H9 (cell line): Measurements from ENCODE around the gene APBB2. TPM values are rescaled to one million over a fixed set of nuclear protein-coding genes. Genes with fewer than 3 reads are reported as not detected.
A peak's percentile ranks its signal among the peaks of the same experiment; 100 is the strongest.

Experiments used
- DNase-seq: peaks from one replicate; pipeline ENCODE4 v3.0.0-alpha.2; 2017
- H2AFZ ChIP-seq: one replicate; pipeline ENCODE4 v1.6.1; 2013; ENCODE audit warnings: mild to moderate bottlenecking, low read length, control low read depth, moderate library complexity
- H2AK5ac ChIP-seq: 2 replicates; pipeline ENCODE4 v1.6.1; 2013; ENCODE audit warnings: low read length, control low read depth, mixed read lengths; ENCODE audit not compliant: insufficient read length
- H2BK120ac ChIP-seq: one replicate; pipeline ENCODE4 v1.6.1; 2013; ENCODE audit warnings: low read depth, mild to moderate bottlenecking, low read length, control low read depth, inconsistent platforms; ENCODE audit not compliant: poor library complexity, severe bottlenecking
- H2BK12ac ChIP-seq: 2 replicates; pipeline ENCODE4 v1.6.1; 2013; ENCODE audit warnings: low read length, control low read depth, mixed read lengths, low read depth; ENCODE audit not compliant: insufficient read length
- H2BK15ac ChIP-seq: 2 replicates; pipeline ENCODE4 v1.6.1; 2013; ENCODE audit warnings: low read depth, low read length, control low read depth
- H2BK20ac ChIP-seq: one replicate; pipeline ENCODE4 v1.6.1; 2013; ENCODE audit warnings: low read depth, mild to moderate bottlenecking, low read length, control low read depth, inconsistent platforms; ENCODE audit not compliant: poor library complexity, severe bottlenecking
- H2BK5ac ChIP-seq: 2 replicates; pipeline ENCODE4 v1.6.1; 2013; ENCODE audit warnings: low read length, control low read depth, mixed read lengths; ENCODE audit not compliant: insufficient read length
- H3K14ac ChIP-seq: 2 replicates; pipeline ENCODE4 v1.6.1; 2013; ENCODE audit warnings: low read length, control low read depth; ENCODE audit not compliant: insufficient read depth
- H3K18ac ChIP-seq: 2 replicates; pipeline ENCODE4 v1.6.1; 2013; ENCODE audit warnings: low read depth, mild to moderate bottlenecking, mixed read lengths, low read length, control low read depth; ENCODE audit not compliant: insufficient read length
- H3K23ac ChIP-seq: 2 replicates; pipeline ENCODE4 v1.6.1; 2013; ENCODE audit warnings: low read length, control low read depth, mixed read lengths, low read depth; ENCODE audit not compliant: insufficient read length
- H3K23me2 ChIP-seq: 2 replicates; pipeline ENCODE4 v1.6.1; 2013; ENCODE audit warnings: low read depth, mild to moderate bottlenecking, mixed read lengths, low read length, control low read depth; ENCODE audit not compliant: insufficient read length, poor library complexity, severe bottlenecking
- H3K27ac ChIP-seq: 2 replicates; pipeline ENCODE4 v1.5.1; 2013; ENCODE audit warnings: low read length, control low read depth, mixed read lengths, low read depth; ENCODE audit not compliant: insufficient read length
- H3K27me3 ChIP-seq: 2 replicates; pipeline ENCODE4 v1.6.1; 2013; ENCODE audit warnings: low read length, control low read depth, inconsistent platforms; ENCODE audit not compliant: insufficient read depth
- H3K4ac ChIP-seq: 2 replicates; pipeline ENCODE4 v1.6.1; 2013; ENCODE audit warnings: low read depth, mild to moderate bottlenecking, control low read depth, inconsistent platforms, low read length, moderate library complexity
- H3K4me1 ChIP-seq: 2 replicates; pipeline ENCODE4 v1.6.1; 2013; ENCODE audit warnings: low read length, control low read depth, inconsistent platforms; ENCODE audit not compliant: insufficient read depth
- H3K4me2 ChIP-seq: 2 replicates; pipeline ENCODE4 v1.6.1; 2013; ENCODE audit warnings: low read length, control low read depth, mixed read lengths; ENCODE audit not compliant: insufficient read length, insufficient read depth
- H3K56ac ChIP-seq: 2 replicates; pipeline ENCODE4 v1.6.1; 2013; ENCODE audit warnings: low read depth, mild to moderate bottlenecking, mixed read lengths, low read length, control low read depth; ENCODE audit not compliant: insufficient read length
- H3K79me1 ChIP-seq: 2 replicates; pipeline ENCODE4 v1.6.1; 2013; ENCODE audit warnings: low read depth, mild to moderate bottlenecking, moderate library complexity, low read length, control low read depth, inconsistent platforms; ENCODE audit not compliant: insufficient read depth, poor library complexity, severe bottlenecking
- H3K79me2 ChIP-seq: 2 replicates; pipeline ENCODE4 v1.6.1; 2013; ENCODE audit warnings: low read length, control low read depth, inconsistent platforms; ENCODE audit not compliant: insufficient read depth
- H3K9ac ChIP-seq: 2 replicates; pipeline ENCODE4 v1.6.1; 2013; ENCODE audit warnings: low read length, control low read depth, mixed read lengths; ENCODE audit not compliant: insufficient read length; ENCODE audit errors: extremely low read depth
- H3K9me3 ChIP-seq: one replicate; pipeline ENCODE4 v1.6.1; 2013; ENCODE audit warnings: low read depth, low read length, inconsistent platforms; ENCODE audit not compliant: control insufficient read depth
- H3T11ph ChIP-seq: one replicate; pipeline ENCODE4 v1.6.1; 2013; ENCODE audit warnings: mild to moderate bottlenecking, low read length, control low read depth, inconsistent platforms
- H4K20me1 ChIP-seq: one replicate; pipeline ENCODE4 v1.6.1; 2013; ENCODE audit not compliant: control insufficient read depth, insufficient read length, insufficient read depth
- H4K5ac ChIP-seq: 2 replicates; pipeline ENCODE4 v1.6.1; 2013; ENCODE audit warnings: low read depth, mild to moderate bottlenecking, mixed read lengths, low read length, control low read depth; ENCODE audit not compliant: insufficient read length
- H4K8ac ChIP-seq: replicated peaks from 2 replicates; pipeline ENCODE4 v1.6.1; 2013; ENCODE audit warnings: low read length, control low read depth, mixed read lengths, low read depth; ENCODE audit not compliant: insufficient read length
- H4K91ac ChIP-seq: 2 replicates; pipeline ENCODE4 v1.6.1; 2013; ENCODE audit warnings: low read depth, mild to moderate bottlenecking, moderate library complexity, mixed read lengths, low read length, control low read depth; ENCODE audit not compliant: insufficient read length
- H3K27ac Mint-ChIP-seq, 3 experiments: 2 replicates in 2 of 3; 3 replicates in 1 of 3; pipeline ENCODE4 v1.8.0; 2020 to 2021; ENCODE audit warnings: mixed read lengths in 3 of 3, mild to moderate bottlenecking in 1 of 3, moderate library complexity in 1 of 3
- H3K27me3 Mint-ChIP-seq: 2 replicates; pipeline ENCODE4 v1.8.0; 2021; ENCODE audit warnings: low read depth, mild to moderate bottlenecking, moderate library complexity, mixed read lengths
- H3K36me3 Mint-ChIP-seq, 3 experiments: 2 replicates in 2 of 3; 3 replicates in 1 of 3; pipeline ENCODE4 v1.8.0; 2020 to 2021; ENCODE audit warnings: low read depth in 3 of 3, mixed read lengths in 3 of 3; ENCODE audit not compliant: insufficient read depth in 1 of 3
- H3K4me1 Mint-ChIP-seq, 2 experiments: 2 replicates each; pipeline ENCODE4 v1.8.0; 2020; ENCODE audit warnings: mixed read lengths in 2 of 2
- H3K4me3 Mint-ChIP-seq, 2 experiments: 2 replicates in 1 of 2; 3 replicates in 1 of 2; pipeline ENCODE4 v1.8.0; 2020 to 2021; ENCODE audit warnings: mild to moderate bottlenecking in 2 of 2, mixed read lengths in 2 of 2, moderate library complexity in 1 of 2
- H3K9me3 Mint-ChIP-seq, 2 experiments: 2 replicates in 1 of 2; 3 replicates in 1 of 2; pipeline ENCODE4 v1.8.0; 2020; ENCODE audit warnings: mild to moderate bottlenecking in 2 of 2, mixed read lengths in 2 of 2, moderate library complexity in 1 of 2
- CTCF ChIP-seq: fragments of 200-600 bp; sonication (generic); conservative IDR thresholded peaks from 3 replicates; pipeline ENCODE4 v1.8.0; 2021; ENCODE audit warnings: antibody characterized with exemption, mild to moderate bottlenecking
- WGBS: extraction: QIAGEN DNeasy Blood & Tissue Kit; methylation state at CpG from one replicate; pipeline ENCODE4 v1.1.7; 2013; ENCODE audit warnings: missing lambda C conversion rate, low lambda C conversion rate, mixed read lengths; ENCODE audit not compliant: insufficient read length; ENCODE audit errors: extremely low coverage; 5-methylcytosine and 5-hydroxymethylcytosine counted together
- total RNA-seq: library from RNA; stranded (reverse); gene quantifications from 2 replicates; pipeline ENCODE4 v1.2.1, GENCODE V29; 2021

APBB2 gene
- total RNA-seq, 1 experiment from 2014 or later: 39.6 TPM

GRCh38 chr4:41108481-41108880 is 105.9 kb downstream of the APBB2 start:
- Histone ChIP-seq H3K79me1 (no peaks in the 10 kb centered on the region), H4K20me1 (no peaks in the 10 kb centered on the region), H3K4me2 (no peak overlapping the region), H2AFZ (no peak overlapping the region), H3K23me2 (no peaks in the 10 kb centered on the region), H3K23ac (no peak overlapping the region), H2AK5ac (no peak overlapping the region), H3K14ac (no peak overlapping the region), H2BK5ac (no peak overlapping the region), H2BK15ac (no peak overlapping the region), H3K79me2 (no peaks in the 10 kb centered on the region; the same call in 1 of the 2 replicates), H3K4me1 (no peaks in the 10 kb centered on the region), H4K8ac (no peak overlapping the region), H3K18ac (no peak overlapping the region), H3K27me3 (no peaks in the 10 kb centered on the region), H2BK12ac (no peak overlapping the region), H3K56ac (no peak overlapping the region), H3T11ph (no peak overlapping the region), H4K5ac (no peak overlapping the region), H3K27ac (no peak overlapping the region), H3K9me3 (no peaks in the 10 kb centered on the region), H2BK20ac (no peak overlapping the region), H4K91ac (no peak overlapping the region), H2BK120ac (no peak overlapping the region), H3K9ac (no peak overlapping the region), H3K4ac (no peak overlapping the region)
- no peak for DNase-seq
- Mint-ChIP-seq H3K9me3 (peaks cover 3% of the 10 kb centered on the region in 2 experiments; a peak in 3 of 5 replicates), H3K4me3 (no peak overlapping the region), H3K4me1 (peaks cover 5 to 8% of the 10 kb centered on the region in 2 experiments; a peak in 3 of 4 replicates), H3K27ac (peak overlapping the region in 1 of 3 experiments; percentile 2; a peak in 1 of 7 replicates), H3K27me3 (no peaks in the 10 kb centered on the region), H3K36me3 (peaks cover 0 to 17% (median 0%) of the 10 kb centered on the region in 3 experiments; a peak in 1 of 7 replicates)
- TF ChIP-seq CTCF: no peak
- no CpG with 5 or more reads among the region's 3 CpGs for WGBS
